ENCODE data around the gene CKS1B. TPM values are rescaled to one million over a fixed set of nuclear protein-coding genes. Genes with fewer than 3 reads are reported as not detected.

Gene CKS1B
- total and polyA plus RNA-seq, 9 of the 15 experiments (the other 6 are each of a cell fraction or from before 2014, with no cell fraction given), result 215 to 1,103 (median 460) TPM

DNA sequence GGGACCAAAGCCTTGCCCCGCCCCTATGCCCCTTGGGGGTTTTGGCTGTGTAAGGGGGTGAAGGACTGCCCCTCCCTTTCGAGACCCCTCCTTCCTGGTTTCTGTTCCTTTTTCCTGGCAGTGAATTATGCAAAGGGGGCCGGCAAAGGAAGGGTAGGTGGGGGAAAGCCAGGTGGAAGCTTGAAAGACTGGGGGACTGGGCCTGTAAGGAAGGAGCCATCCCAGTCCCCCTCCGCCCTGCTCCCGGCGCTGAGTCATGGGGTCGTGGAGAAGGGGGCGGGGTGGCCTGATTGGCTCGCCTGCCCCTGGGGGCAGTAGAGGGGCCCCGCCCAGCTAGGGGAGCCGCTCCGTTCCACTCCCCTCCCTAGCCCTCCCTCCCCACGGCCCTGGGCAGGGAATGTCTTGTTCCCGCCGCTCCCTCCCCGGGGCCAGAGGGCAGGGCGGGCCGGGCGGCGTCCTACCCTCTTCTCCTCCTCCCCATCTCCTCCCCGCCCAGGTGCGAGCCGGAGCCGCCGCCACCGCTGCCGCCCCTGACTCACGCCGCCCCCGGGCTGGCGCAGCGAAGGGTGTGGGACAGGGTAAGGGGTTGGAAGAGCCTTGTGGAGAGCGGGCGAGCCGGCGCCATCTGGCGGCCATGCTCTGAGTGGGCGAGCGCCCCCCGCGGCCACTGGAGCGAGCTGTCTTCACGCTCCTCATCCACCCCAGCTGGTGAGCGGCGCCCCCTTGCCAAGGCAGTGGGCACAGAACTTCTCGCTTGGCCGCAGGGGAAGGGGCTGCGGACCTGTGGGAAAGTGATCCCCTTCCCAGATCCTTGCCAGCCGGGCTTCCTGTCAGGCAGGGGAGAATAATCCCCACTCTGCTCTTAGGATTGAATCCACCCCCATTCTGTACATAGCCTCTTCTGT lies 42.8 kb downstream of the CKS1B start (continued):
- TF ChIP-seq THAP12 (CRISPR knock-in tag; IDR thresholded peaks at IDR 0.05), result peak; percentile 11; the same call in 1 of the 2 replicates
- TF ChIP-seq NELFE (IDR thresholded peaks at IDR 0.05; ENCODE audit: insufficient read depth, insufficient read length), result no peak
- TF ChIP-seq TAF7 (tag; IDR thresholded peaks at IDR 0.05), result no peak
- TF ChIP-seq JUND (IDR thresholded peaks at IDR 0.05; ENCODE audit: borderline replicate concordance, low read depth, low read length), result peak; percentile 68
- TF ChIP-seq JUND (tag; IDR thresholded peaks at IDR 0.05; ENCODE audit: borderline replicate concordance, low read depth, low read length), result peak; percentile 11; the same call in 1 of the 3 replicates
- no peak for TF ChIP-seq NFRKB (IDR thresholded peaks at IDR 0.05; ENCODE audit: low read depth)
- no peak for TF ChIP-seq MCM7 (IDR thresholded peaks at IDR 0.05)
- TF ChIP-seq ZNF75A (CRISPR knock-in tag; IDR thresholded peaks at IDR 0.05), result no peak
- TF ChIP-seq ZNF316 (IDR thresholded peaks at IDR 0.05), result peak; percentile 65
- TF ChIP-seq, protein P1, sequence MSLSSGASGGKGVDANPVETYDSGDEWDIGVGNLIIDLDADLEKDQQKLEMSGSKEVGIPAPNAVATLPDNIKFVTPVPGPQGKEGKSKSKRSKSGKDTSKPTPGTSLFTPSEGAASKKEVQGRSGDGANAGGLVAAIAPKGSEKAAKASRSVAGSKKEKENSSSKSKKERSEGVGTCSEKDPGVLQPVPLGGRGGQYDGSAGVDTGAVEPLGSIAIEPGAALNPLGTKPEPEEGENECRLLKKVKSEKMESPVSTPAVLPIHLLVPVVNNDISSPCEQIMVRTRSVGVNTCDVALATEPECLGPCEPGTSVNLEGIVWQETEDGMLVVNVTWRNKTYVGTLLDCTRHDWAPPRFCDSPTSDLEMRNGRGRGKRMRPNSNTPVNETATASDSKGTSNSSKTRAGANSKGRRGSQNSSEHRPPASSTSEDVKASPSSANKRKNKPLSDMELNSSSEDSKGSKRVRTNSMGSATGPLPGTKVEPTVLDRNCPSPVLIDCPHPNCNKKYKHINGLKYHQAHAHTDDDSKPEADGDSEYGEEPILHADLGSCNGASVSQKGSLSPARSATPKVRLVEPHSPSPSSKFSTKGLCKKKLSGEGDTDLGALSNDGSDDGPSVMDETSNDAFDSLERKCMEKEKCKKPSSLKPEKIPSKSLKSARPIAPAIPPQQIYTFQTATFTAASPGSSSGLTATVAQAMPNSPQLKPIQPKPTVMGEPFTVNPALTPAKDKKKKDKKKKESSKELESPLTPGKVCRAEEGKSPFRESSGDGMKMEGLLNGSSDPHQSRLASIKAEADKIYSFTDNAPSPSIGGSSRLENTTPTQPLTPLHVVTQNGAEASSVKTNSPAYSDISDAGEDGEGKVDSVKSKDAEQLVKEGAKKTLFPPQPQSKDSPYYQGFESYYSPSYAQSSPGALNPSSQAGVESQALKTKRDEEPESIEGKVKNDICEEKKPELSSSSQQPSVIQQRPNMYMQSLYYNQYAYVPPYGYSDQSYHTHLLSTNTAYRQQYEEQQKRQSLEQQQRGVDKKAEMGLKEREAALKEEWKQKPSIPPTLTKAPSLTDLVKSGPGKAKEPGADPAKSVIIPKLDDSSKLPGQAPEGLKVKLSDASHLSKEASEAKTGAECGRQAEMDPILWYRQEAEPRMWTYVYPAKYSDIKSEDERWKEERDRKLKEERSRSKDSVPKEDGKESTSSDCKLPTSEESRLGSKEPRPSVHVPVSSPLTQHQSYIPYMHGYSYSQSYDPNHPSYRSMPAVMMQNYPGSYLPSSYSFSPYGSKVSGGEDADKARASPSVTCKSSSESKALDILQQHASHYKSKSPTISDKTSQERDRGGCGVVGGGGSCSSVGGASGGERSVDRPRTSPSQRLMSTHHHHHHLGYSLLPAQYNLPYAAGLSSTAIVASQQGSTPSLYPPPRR (CRISPR knock-in tag; IDR thresholded peaks at IDR 0.05; ENCODE audit: borderline replicate concordance), result 0 out of 2 replicates have a peak, but pooled peaks have one; percentile 87
- peak; percentile 95 for TF ChIP-seq SP1 (CRISPR knock-in tag; IDR thresholded peaks at IDR 0.05)
- no peak for TF ChIP-seq SP2 (IDR thresholded peaks at IDR 0.05; ENCODE audit: extremely low read depth, low read depth, low read length, poor library complexity, severe bottlenecking)
- peak; percentile 67; the same call in 1 of the 2 replicates for TF ChIP-seq OTX1 (CRISPR knock-in tag; IDR thresholded peaks at IDR 0.05)
- TF ChIP-seq TCF3 (CRISPR knock-in tag; IDR thresholded peaks at IDR 0.05), result no peak; the same call in 1 of the 2 replicates
- peak; percentile 81 for TF ChIP-seq RBFOX2 (IDR thresholded peaks at IDR 0.05; ENCODE audit: low read depth, low read length)
- TF ChIP-seq RBM39 (optimal IDR thresholded peaks at IDR 0.05; ENCODE audit: low read depth, low read length), result no peak
- no peak for TF ChIP-seq ZC3H11A (IDR thresholded peaks at IDR 0.05; ENCODE audit: low read depth, low read length)
- TF ChIP-seq MBD1 (CRISPR knock-in tag; IDR thresholded peaks at IDR 0.05), result no peak
- no peak; the same call in 1 of the 2 replicates for TF ChIP-seq SMARCE1 (IDR thresholded peaks at IDR 0.05)
